Measurements from ENCODE around the gene CNN3. TPM values are rescaled to one million over a fixed set of nuclear protein-coding genes. Genes with fewer than 3 reads are reported as not detected.
A peak's percentile ranks its signal among the peaks of the same experiment; 100 is the strongest.

Gene CNN3
- total and polyA plus RNA-seq, 12 donors, result 28.0 to 108 (median 62.5) TPM

GRCh38 chr1:94878329-94878728 is 48.6 kb downstream of the CNN3 start:
- DNase-seq (no peak), ATAC-seq (no peak)
- no peaks in the 10 kb centered on the region for H3K27me3 ChIP-seq
- H3K27ac ChIP-seq, result no peak overlapping the region
- no peak overlapping the region for H3K4me3 ChIP-seq
- no peaks in the 10 kb centered on the region for H3K9me3 ChIP-seq
- no peaks in the 10 kb centered on the region for H3K36me3 ChIP-seq
- no peak for TF ChIP-seq CTCF (IDR thresholded peaks at IDR 0.05)
- intact Hi-C loops (cut with DNase I), result no loop called here
- WGBS, 2 donors, result 91 to 96% methylated on average over 5 of the region's 5 CpGs
- H3K4me1 ChIP-seq, result peaks cover 0 to 14% (median 9%) of the 10 kb centered on the region in 9 donors

GRCh38 chr1:94876362-94876761 is 50.5 kb downstream of the CNN3 start:
- intact Hi-C loops (cut with DNase I), result no loop called here
- WGBS, 2 donors, result 86 to 88% methylated on average over 3 of the region's 3 CpGs
- ATAC-seq, result no peak

GRCh38 chr1:94875794-94876193 is 51.1 kb downstream of the CNN3 start:
- 80 to 87% methylated on average over 4 of the region's 4 CpGs for WGBS, 2 donors
- Histone ChIP-seq H3K27ac (no peak overlapping the region), H3K4me1 (peaks cover 0 to 20% (median 12%) of the 10 kb centered on the region in 9 donors), H3K27me3 (no peaks in the 10 kb centered on the region), H3K4me3 (no peak overlapping the region), H3K9me3 (no peaks in the 10 kb centered on the region), H3K36me3 (no peaks in the 10 kb centered on the region)
- DNase-seq (no peak), ATAC-seq (no peak)
- intact Hi-C loops (cut with DNase I), result no loop called here
- TF ChIP-seq CTCF (IDR thresholded peaks at IDR 0.05), result no peak

More at GRCh38 chr1:94876362-94876761, 50.5 kb downstream of the CNN3 start:
- H3K9me3 ChIP-seq, result no peaks in the 10 kb centered on the region
- no peak for TF ChIP-seq CTCF (IDR thresholded peaks at IDR 0.05)
- no peaks in the 10 kb centered on the region for H3K36me3 ChIP-seq
- H3K4me1 ChIP-seq, result peaks cover 0 to 20% (median 12%) of the 10 kb centered on the region in 9 donors
- no peaks in the 10 kb centered on the region for H3K27me3 ChIP-seq
- no peak for DNase-seq
- no peak overlapping the region for H3K4me3 ChIP-seq
- H3K27ac ChIP-seq, result no peak overlapping the region

GRCh38 chr1:94874423-94874822 is 52.5 kb downstream of the CNN3 start:
- intact Hi-C loops (cut with DNase I), result no loop called here
- DNase-seq, result no peak

More at GRCh38 chr1:94874423-94874822, 52.5 kb downstream of the CNN3 start:
- H3K4me1 ChIP-seq, result peaks cover 0 to 20% (median 12%) of the 10 kb centered on the region in 9 donors
- ATAC-seq, result no peak
- H3K36me3 ChIP-seq, result no peaks in the 10 kb centered on the region
- peak overlapping the region in 4 of 10 donors; percentile 3 to 72 (median 38) for H3K27ac ChIP-seq
- H3K27me3 ChIP-seq, result no peaks in the 10 kb centered on the region
- no peak overlapping the region for H3K4me3 ChIP-seq
- no peaks in the 10 kb centered on the region for H3K9me3 ChIP-seq
- 97 to 98% methylated on average over 6 of the region's 6 CpGs for WGBS, 2 donors
- TF ChIP-seq CTCF (IDR thresholded peaks at IDR 0.05), result no peak
